OCI-LY7 (cell line): ENCODE results near the gene REEP5. TPM values are rescaled to one million over a fixed set of nuclear protein-coding genes. Genes with fewer than 3 reads are reported as not detected.

Source experiments
- BruUV-seq: library from RNA; stranded (reverse); fragments of 400-500 nt; replicated peaks from 2 replicates; lab custom pipeline; 2021; lab: Mats Ljungman, UMichigan
- CTCF ChIA-PET: fragments of 300-600 bp; sonication (Branson Sonifier 250); formaldehyde crosslinking; loops from one replicate; lab custom pipeline; 2022; ENCODE audit warnings: antibody characterized with exemption; ENCODE audit not compliant: unreplicated experiment; lab: Charles Lee
- POLR2A ChIA-PET: fragments of 300-600 bp; sonication (Branson Sonifier 250); formaldehyde crosslinking; loops from one replicate; lab custom pipeline; 2022; ENCODE audit warnings: antibody characterized with exemption; lab: Charles Lee
- DNase-seq: peaks from one replicate; pipeline ENCODE4 v3.0.0-alpha.2; 2015; ENCODE audit warnings: low spot score
- H2AFZ ChIP-seq: fragments of 200-600 bp; sonication (generic), shearing (Covaris generic); 2 replicates; pipeline ENCODE4 v1.6.1; 2014; ENCODE audit warnings: mild to moderate bottlenecking, antibody characterized with exemption, low read length, moderate library complexity
- H3K27ac ChIP-seq: fragments of 200-600 bp; sonication (generic); 2 replicates; pipeline ENCODE4 v1.5.1; 2014; ENCODE audit warnings: mixed run types, low read depth, mild to moderate bottlenecking, moderate library complexity, low read length, inconsistent platforms; ENCODE audit not compliant: poor library complexity, severe bottlenecking
- H3K36me3 ChIP-seq: fragments of 200-600 bp; sonication (generic); 2 replicates; pipeline ENCODE4 v1.6.1; 2014; ENCODE audit warnings: mild to moderate bottlenecking, antibody characterized with exemption, low read length, moderate library complexity, mixed read lengths; ENCODE audit not compliant: insufficient read depth
- H3K4me1 ChIP-seq: fragments of 200-600 bp; sonication (generic); 2 replicates; pipeline ENCODE4 v1.5.1; 2014; ENCODE audit warnings: mild to moderate bottlenecking, low read length; ENCODE audit not compliant: insufficient read depth, poor library complexity, severe bottlenecking
- H3K4me2 ChIP-seq: fragments of 200-600 bp; sonication (generic); 2 replicates; pipeline ENCODE4 v1.6.1; 2014; ENCODE audit warnings: mild to moderate bottlenecking, low read length
- H3K4me3 ChIP-seq: fragments of 200-600 bp; sonication (generic); 2 replicates; pipeline ENCODE4 v1.5.1; 2014; ENCODE audit warnings: mild to moderate bottlenecking, low read depth, low read length; ENCODE audit not compliant: poor library complexity, severe bottlenecking
- H3K79me2 ChIP-seq: fragments of 200-600 bp; sonication (generic); 2 replicates; pipeline ENCODE4 v1.6.1; 2016; ENCODE audit warnings: low read depth, mild to moderate bottlenecking, low read length, moderate library complexity, mixed read lengths; ENCODE audit not compliant: insufficient read depth
- H3K9me2 ChIP-seq: fragments of 200-600 bp; sonication (generic); 2 replicates; pipeline ENCODE4 v1.6.1; 2016; ENCODE audit warnings: mild to moderate bottlenecking, low read length, mixed read lengths; ENCODE audit not compliant: insufficient read depth
- H3K9me3 ChIP-seq: fragments of 200-600 bp; sonication (generic); 2 replicates; pipeline ENCODE4 v1.6.1; 2014; ENCODE audit warnings: mild to moderate bottlenecking, mixed run types, low read length, mixed read lengths
- H4K20me1 ChIP-seq: fragments of 200-600 bp; sonication (generic); 2 replicates; pipeline ENCODE4 v1.6.1; 2014; ENCODE audit warnings: mild to moderate bottlenecking, antibody characterized with exemption, low read length, moderate library complexity, mixed read lengths; ENCODE audit not compliant: insufficient read depth
- EZH2phosphoT487 ChIP-seq: fragments of 200-600 bp; sonication (generic); IDR thresholded peaks from 2 replicates; pipeline ENCODE4 v1.6.1; 2018; ENCODE audit warnings: low read depth, borderline replicate concordance, mild to moderate bottlenecking, mixed run types, antibody characterized with exemption, low read length, moderate library complexity, mixed read lengths
- intact Hi-C: fragments of 100-400 bp; cut with micrococcal nuclease; formaldehyde crosslinking; loops from one replicate; pipeline ENCODE4 v1.10.0; 2022; ENCODE audit not compliant: unreplicated experiment
- total RNA-seq, 2 experiments: library from RNA; depleted of rRNA in 1 of 2; stranded (reverse); fragments of >200 nt in 1 of 2; shearing (Covaris generic) in 1 of 2; gene quantifications; 2 replicates each; pipeline ENCODE4 v1.2.3, GENCODE V29; 2014 to 2022
- TF ChIP-seq, protein P1 (sequence below): fragments of 200-600 bp; sonication (generic); conservative IDR thresholded peaks from 2 replicates; pipeline ENCODE4 v1.5.1; 2014; ENCODE audit warnings: mild to moderate bottlenecking, antibody characterized with exemption, low read length, moderate library complexity, mixed read lengths

Gene REEP5
- total RNA-seq, 2 experiments from 2014 or later: 25.5 to 32.0 TPM

GRCh38 chr5:112844489-112844888 is 77.5 kb downstream of the REEP5 start:
- Histone ChIP-seq H3K27ac (no peak overlapping the region), H3K9me3 (no peaks in the 10 kb centered on the region), H3K36me3 (peaks cover 21% of the 10 kb centered on the region), H3K4me2 (no peak overlapping the region), H3K79me2 (no peaks in the 10 kb centered on the region), H3K4me1 (no peaks in the 10 kb centered on the region), H2AFZ (no peak overlapping the region), H4K20me1 (no peaks in the 10 kb centered on the region), H3K9me2 (no peaks in the 10 kb centered on the region), H3K4me3 (no peak overlapping the region)
- ChIA-PET POLR2A (interaction anchor here (0.6 to 1.1 kb wide), 5 partner anchors 16 to 165 kb away, joined by 3 to 5 read pairs (median 3); partner anchors contain the start of gene SRP19), CTCF (no interaction called here)
- no peak for DNase-seq
- BruUV-seq: no TSS peak
- TF ChIP-seq, protein P1, sequence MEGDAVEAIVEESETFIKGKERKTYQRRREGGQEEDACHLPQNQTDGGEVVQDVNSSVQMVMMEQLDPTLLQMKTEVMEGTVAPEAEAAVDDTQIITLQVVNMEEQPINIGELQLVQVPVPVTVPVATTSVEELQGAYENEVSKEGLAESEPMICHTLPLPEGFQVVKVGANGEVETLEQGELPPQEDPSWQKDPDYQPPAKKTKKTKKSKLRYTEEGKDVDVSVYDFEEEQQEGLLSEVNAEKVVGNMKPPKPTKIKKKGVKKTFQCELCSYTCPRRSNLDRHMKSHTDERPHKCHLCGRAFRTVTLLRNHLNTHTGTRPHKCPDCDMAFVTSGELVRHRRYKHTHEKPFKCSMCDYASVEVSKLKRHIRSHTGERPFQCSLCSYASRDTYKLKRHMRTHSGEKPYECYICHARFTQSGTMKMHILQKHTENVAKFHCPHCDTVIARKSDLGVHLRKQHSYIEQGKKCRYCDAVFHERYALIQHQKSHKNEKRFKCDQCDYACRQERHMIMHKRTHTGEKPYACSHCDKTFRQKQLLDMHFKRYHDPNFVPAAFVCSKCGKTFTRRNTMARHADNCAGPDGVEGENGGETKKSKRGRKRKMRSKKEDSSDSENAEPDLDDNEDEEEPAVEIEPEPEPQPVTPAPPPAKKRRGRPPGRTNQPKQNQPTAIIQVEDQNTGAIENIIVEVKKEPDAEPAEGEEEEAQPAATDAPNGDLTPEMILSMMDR: no peak
- no peak for TF ChIP-seq EZH2phosphoT487
- intact Hi-C loops: no loop called here

DNA sequence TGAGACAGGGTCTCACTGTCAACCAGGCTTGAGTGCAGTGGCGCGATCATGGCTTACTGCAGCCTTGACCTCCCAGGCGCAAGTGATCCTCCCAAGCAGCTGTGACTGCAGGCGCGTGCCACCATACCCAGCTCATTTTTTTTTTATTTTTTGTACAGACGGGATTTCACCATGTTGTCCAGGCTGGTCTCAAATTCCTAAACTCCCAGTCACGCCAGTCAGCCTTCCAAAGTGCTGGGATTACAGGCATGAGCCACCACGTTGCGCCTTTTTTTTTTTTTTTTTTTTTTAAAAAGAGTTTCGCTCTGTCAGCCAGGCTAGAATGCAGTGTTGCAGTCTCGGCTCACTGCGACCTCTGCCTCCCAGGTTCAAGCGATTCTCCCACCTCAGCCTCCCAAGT is 88.1 kb downstream of the REEP5 start:
- H3K9me2 ChIP-seq: no peaks in the 10 kb centered on the region
- BruUV-seq: no TSS peak
- no peak for DNase-seq
- intact Hi-C loops: no loop called here
- CTCF ChIA-PET: no interaction called here
- H3K36me3 ChIP-seq: peaks cover 80% of the 10 kb centered on the region
- H3K79me2 ChIP-seq: no peaks in the 10 kb centered on the region
- no peaks in the 10 kb centered on the region for H3K4me1 ChIP-seq
- no peak overlapping the region for H2AFZ ChIP-seq
- POLR2A ChIA-PET: interaction anchor here (0.6 to 0.7 kb wide), 3 partner anchors 31 to 128 kb away, joined by 3 to 6 read pairs (median 4); partner anchors contain the start of gene APC
- no peaks in the 10 kb centered on the region for H4K20me1 ChIP-seq
- H3K27ac ChIP-seq: no peak overlapping the region
- no peak for TF ChIP-seq EZH2phosphoT487
- TF ChIP-seq, protein P1: no peak
- H3K4me2 ChIP-seq: no peak overlapping the region
- H3K4me3 ChIP-seq: no peak overlapping the region
- H3K9me3 ChIP-seq: no peaks in the 10 kb centered on the region

DNA sequence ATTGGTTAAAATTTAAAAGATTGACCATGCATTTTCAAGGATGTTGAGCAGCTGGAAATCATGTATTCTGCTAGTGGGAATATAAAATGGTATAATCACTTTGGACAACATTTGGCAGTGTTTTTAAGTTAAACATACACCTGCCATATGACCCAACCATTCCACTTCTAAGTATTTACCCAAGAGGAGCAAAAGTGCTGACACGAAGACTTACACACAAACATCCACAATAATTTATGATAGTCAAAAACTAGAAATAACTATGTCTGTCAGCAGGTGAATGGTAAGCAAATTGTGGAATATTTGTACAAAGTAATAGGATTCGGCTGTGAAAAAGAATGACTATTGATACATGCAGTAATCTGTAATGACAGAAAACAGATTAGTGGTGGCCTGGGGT is 91.6 kb downstream of the REEP5 start:
- DNase-seq: no peak
- POLR2A ChIA-PET: interaction anchor here (1.0 kb wide), 1 partner anchor 95 kb away, joined by 3 read pairs; no protein-coding TSS in a partner anchor
- no peaks in the 10 kb centered on the region for H3K9me2 ChIP-seq
- no peak for TF ChIP-seq EZH2phosphoT487
- TF ChIP-seq, protein P1: no peak
- no peak overlapping the region for H3K4me3 ChIP-seq
- no peak overlapping the region for H3K4me2 ChIP-seq
- no peaks in the 10 kb centered on the region for H4K20me1 ChIP-seq
- H3K79me2 ChIP-seq: no peaks in the 10 kb centered on the region
- no peaks in the 10 kb centered on the region for H3K9me3 ChIP-seq
- H3K27ac ChIP-seq: no peak overlapping the region
- no peaks in the 10 kb centered on the region for H3K4me1 ChIP-seq
- CTCF ChIA-PET: no interaction called here
- peaks cover 83% of the 10 kb centered on the region for H3K36me3 ChIP-seq
- no peak overlapping the region for H2AFZ ChIP-seq
- intact Hi-C loops: no loop called here
- BruUV-seq: no TSS peak

Other genes starting within 250 kb of the REEP5 start
- 33.1 and 41.4 TPM in 2 replicates for gene APC, start 184.3 kb downstream of the REEP5 start, total RNA-seq (2014; rRNA removed; shearing (Covaris generic))
- 34.8 and 35.9 TPM in 2 replicates for gene APC, start 184.3 kb downstream of the REEP5 start, total RNA-seq (2022)
- gene SRP19, start 60.9 kb downstream of the REEP5 start, total RNA-seq (2014; rRNA removed; shearing (Covaris generic)): 32.9 and 48.1 TPM in 2 replicates
- 64.7 and 68.3 TPM in 2 replicates for gene SRP19, start 60.9 kb downstream of the REEP5 start, total RNA-seq (2022)
- gene DCP2, start 54.6 kb upstream of the REEP5 start, total RNA-seq (2014; rRNA removed; shearing (Covaris generic)): 69.3 and 81.3 TPM in 2 replicates
- 139 and 158 TPM in 2 replicates for gene DCP2, start 54.6 kb upstream of the REEP5 start, total RNA-seq (2022)